Motor neuron (in vitro differentiated cells): ENCODE measurements around the gene ST3GAL3. TPM values are rescaled to one million over a fixed set of nuclear protein-coding genes. Genes with fewer than 3 reads are reported as not detected.
A peak's percentile ranks its signal among the peaks of the same experiment; 100 is the strongest.

Experiments
- ATAC-seq, 8 experiments: fragments of 200-7000 bp; cut with Tn5 transposase; replicated peaks in 6 of 8; 2 replicates each; pipeline ENCODE4 v1.8.0; 2021; ENCODE audit warnings: mild to moderate bottlenecking in 8 of 8, moderate library complexity in 8 of 8
- H3K27ac ChIP-seq, 2 donors: fragments of 250-450 bp; sonication (Bioruptor Pico); 2 replicates each; pipeline ENCODE4 v1.9.0; 2021; ENCODE audit warnings: antibody characterized with exemption in 2 of 2, mild to moderate bottlenecking in 2 of 2, moderate library complexity in 1 of 2
- H3K4me1 ChIP-seq, 2 donors: fragments of 250-450 bp; sonication (Bioruptor Pico); replicated peaks in 1 of 2; 2 replicates each; pipeline ENCODE4 v1.6.1; 2021; ENCODE audit warnings: antibody characterized with exemption in 2 of 2, mild to moderate bottlenecking in 2 of 2, moderate library complexity in 1 of 2
- H3K4me3 ChIP-seq, 5 donors: fragments of 250-450 bp; sonication (Bioruptor Pico); 2 replicates each; pipeline ENCODE4 v1.9.0; 2021; ENCODE audit warnings: antibody characterized with exemption in 5 of 5, mild to moderate bottlenecking in 5 of 5, moderate library complexity in 4 of 5
- WGBS, 10 experiments: fragments of 450-650 bp; shearing (Covaris generic); methylation state at CpG; one replicate each; pipeline ENCODE4 v1.0.0; 2022; 5-methylcytosine and 5-hydroxymethylcytosine counted together
- in situ Hi-C, 9 experiments: fragments of 400-800 bp; cut with MboI; loops; one replicate each; pipeline ENCODE4 v1.15.0; 2021; ENCODE audit warnings: low sequenced_read_pairs in 9 of 9, low pct_unique_long_range_greater_than_20kb in 2 of 9; ENCODE audit not compliant: unreplicated experiment in 9 of 9
- total RNA-seq, 8 experiments: library from RNA; unstranded; fragments of 300-600 nt; gene quantifications; 2 replicates each; pipeline versions ENCODE4 v1.2.3 to v1.2.4, GENCODE V29; 2022

The ST3GAL3 gene
- total RNA-seq, 8 experiments from 2014 or later: 11.7 to 30.6 (median 29.0) TPM

DNA sequence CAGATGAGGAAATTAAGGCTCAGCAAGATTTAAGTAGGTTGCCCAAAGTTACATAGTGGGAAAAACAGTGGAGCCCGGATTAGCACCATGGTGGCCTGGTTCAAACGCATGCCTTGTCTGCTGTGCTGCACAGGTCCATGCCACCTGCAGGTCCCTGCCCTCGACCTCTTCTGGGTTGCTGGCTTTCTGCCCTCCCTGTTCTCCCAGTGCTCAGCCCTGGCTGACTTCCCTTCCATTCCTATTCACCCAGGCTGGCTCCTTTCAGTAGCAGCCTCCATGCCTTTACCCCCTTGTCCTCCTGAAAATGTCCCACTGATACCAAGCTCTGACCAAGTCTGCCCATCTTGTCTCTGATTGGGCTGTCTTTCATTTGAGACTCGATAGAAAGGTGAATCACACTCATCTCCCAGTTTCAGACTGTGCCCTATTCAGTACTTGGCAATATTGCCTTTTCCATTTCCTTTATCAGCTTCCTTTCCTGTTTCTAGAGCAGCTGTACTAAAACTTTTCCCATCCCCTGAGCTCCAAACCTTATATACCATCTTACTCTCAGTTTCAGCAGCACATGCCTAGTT lies 75.8 kb downstream of the ST3GAL3 start:
- in situ Hi-C loops: no loop called here
- 80 to 100% (median 90%) methylated on average over 1 to 4 of the region's 4 CpGs; no CpG with 5 or more reads in 1 of the 10 experiments for WGBS, 10 experiments
- ATAC-seq: no peak
- no peak overlapping the region for H3K27ac ChIP-seq
- H3K4me3 ChIP-seq: no peak overlapping the region
- H3K4me1 ChIP-seq: no peaks in the 10 kb centered on the region

DNA sequence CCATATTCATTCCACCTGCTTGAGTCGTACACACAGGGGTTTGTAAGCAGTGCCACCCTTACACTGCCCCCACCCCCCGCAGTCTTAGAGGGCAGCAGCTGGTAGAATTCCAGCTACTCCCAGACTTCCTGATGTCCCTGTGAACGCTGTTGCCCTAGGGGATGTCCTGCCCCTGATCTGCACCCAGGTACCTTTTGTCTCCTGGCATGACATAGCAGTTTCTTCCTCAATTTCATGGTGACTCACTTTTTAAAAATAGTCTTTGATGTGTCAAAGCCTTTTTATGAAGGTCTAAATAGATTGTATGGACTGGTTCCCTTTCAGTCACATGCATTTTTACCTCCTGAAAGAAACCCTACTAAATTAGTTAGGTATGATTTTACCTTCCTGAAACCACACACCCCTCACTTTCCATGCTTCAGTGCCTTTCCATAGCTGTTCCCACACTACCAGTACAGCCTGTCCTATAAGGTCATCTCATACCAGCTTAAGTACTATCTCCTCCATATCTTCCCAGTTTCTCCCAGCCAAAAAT lies 76.4 kb downstream of the ST3GAL3 start:
- no peaks in the 10 kb centered on the region for H3K4me1 ChIP-seq
- in situ Hi-C loops: no loop called here
- H3K4me3 ChIP-seq: no peak overlapping the region
- ATAC-seq: peak in 6 of 8 experiments; percentile 9 to 32 (median 26)
- H3K27ac ChIP-seq: no peak overlapping the region
- WGBS, 10 experiments: 45 to 100% (median 95%) methylated on average over 1 to 3 of the region's 3 CpGs; no CpG with 5 or more reads in 3 of the 10 experiments

DNA sequence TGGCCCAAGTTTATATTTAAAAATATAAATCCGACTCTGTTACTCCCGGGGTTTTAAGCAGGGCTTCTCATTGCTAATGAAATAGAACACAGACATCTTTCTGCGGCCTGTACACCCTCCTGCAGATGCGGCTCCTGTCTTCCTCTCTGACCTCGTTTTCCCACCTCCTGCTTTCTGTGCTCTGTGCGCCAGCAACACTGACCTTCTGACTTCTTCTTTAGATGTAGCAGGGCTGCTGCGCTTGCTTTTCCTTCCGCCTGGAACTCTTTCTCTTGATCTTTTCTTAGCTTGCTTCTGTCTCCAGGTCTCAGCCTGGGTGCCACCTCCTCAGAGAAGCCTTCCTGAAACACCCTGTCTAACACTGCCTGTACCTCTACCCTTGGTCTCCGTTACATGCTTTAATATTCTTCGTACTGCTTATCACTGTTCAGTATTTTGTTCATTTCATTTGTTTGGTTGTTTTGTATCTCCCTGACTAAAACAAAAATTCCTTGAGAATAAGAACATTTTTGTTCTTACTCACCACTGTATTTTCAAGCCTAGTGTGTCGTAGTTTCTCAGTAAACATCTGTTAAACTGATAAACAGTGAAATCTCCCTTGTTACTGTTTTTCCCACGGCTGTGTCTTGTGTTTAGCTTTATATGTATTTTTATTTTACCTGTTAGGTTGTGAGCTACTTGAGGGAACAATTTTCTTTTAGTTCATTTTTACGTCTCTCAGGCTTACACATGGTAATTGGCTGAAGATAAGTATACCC lies 79.0 kb downstream of the ST3GAL3 start:
- ATAC-seq: no peak
- 66 to 100% (median 88%) methylated on average over 7 to 13 of the region's 13 CpGs for WGBS, 10 experiments
- in situ Hi-C loops: no loop called here

DNA sequence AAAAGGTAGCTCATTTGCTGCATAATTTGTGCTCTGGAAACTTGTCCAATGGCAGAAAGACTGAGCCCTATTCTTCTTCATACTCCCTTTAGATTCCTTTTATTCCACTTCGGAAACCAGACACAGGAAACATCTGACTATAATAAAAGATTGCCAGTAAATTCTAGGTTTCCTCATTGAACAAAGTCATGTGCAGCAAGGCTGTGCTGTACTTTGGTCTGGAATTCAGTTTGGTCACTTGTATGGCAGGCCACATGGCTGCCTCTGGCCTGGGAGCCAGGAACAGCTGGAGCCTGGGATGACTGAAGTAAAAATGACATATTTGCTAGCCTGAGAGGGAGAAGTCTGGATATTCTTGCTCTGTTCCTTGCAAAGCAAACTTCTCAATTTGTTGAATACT lies 79.6 kb downstream of the ST3GAL3 start:
- H3K27ac ChIP-seq: no peak overlapping the region

More for the DNA sequence above, 79.0 kb downstream of the ST3GAL3 start:
- H3K27ac ChIP-seq: no peak overlapping the region
- no peak overlapping the region for H3K4me3 ChIP-seq
- no peaks in the 10 kb centered on the region for H3K4me1 ChIP-seq

DNA sequence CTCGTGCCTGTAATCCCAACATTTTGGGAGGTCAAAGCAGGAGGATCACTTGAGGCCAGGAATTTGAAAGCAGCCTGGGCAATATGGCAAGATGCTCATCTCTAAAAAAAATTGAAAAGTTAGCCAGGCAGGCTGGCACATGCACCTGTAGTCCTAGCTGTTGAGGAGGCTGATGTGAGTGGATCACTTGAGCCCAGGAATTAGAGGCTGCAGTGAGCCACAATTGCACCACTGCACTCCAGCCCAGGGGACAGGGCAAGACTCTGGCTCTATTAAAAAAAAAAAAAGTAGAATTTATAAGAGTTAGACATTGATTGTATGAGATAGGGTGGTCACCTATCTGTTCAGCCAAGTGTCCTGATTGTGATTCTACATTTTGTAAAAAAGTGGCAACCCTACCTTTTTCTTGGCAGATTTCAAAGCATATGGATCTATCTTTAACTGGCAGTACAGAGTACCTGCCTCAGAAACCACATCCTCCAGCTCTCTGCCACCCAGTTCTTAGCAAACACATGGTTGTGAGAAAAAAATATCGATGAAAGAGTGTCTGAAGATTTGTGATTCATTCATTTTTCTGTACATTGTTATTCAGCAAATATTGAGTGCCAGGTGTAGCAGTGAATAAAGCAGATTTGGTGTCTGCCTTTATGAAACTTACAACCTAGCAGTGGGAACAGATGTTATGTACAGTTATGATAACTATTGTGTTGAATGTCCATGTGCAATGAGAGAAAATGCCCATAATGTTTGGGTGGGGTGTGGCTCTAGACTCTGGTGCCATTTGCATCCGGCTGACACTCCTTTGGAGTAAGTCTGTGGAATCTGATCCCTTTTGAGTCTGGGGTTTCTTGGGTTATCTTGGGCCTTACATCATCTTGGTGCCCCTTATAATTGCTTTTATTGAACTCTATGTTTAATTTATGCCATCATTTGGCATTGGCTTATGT lies 82.5 kb downstream of the ST3GAL3 start:
- ATAC-seq: peak in 3 of 8 experiments; percentile 99
- 0 to 100% (median 80%) methylated on average over 1 to 3 of the region's 3 CpGs; no CpG with 5 or more reads in 1 of the 10 experiments for WGBS, 10 experiments
- in situ Hi-C loops: no loop called here
- no peak overlapping the region for H3K27ac ChIP-seq
- H3K4me1 ChIP-seq: no peaks in the 10 kb centered on the region
- H3K4me3 ChIP-seq: no peak overlapping the region

More for the DNA sequence above, 79.6 kb downstream of the ST3GAL3 start:
- no peak overlapping the region for H3K4me3 ChIP-seq
- ATAC-seq: peak in 3 of 8 experiments; percentile 14 to 36 (median 23)
- in situ Hi-C loops: no loop called here
- 38 to 100% (median 83%) methylated on average over 1 of the region's 1 CpG; no CpG with 5 or more reads in 1 of the 10 experiments for WGBS, 10 experiments
- no peaks in the 10 kb centered on the region for H3K4me1 ChIP-seq

DNA sequence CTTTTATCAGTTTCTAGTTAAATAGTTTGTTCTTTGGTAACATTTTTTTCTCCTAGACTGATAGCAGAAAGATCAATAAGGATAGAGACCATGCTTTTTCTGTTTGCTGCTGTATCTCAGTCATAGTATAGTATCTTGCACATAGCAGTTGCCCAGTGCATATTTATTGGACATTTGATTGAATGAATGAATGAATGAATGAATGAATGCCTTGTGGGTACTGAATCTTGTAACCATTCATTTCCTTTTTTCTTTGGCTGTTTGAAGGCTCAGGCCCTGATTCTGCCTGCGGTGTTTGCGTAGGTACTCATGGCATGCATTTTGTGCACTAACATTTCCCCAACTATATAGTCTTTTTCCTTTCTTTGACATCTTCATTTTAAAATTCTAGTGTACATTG lies 83.9 kb downstream of the ST3GAL3 start:
- in situ Hi-C loops: no loop called here

DNA sequence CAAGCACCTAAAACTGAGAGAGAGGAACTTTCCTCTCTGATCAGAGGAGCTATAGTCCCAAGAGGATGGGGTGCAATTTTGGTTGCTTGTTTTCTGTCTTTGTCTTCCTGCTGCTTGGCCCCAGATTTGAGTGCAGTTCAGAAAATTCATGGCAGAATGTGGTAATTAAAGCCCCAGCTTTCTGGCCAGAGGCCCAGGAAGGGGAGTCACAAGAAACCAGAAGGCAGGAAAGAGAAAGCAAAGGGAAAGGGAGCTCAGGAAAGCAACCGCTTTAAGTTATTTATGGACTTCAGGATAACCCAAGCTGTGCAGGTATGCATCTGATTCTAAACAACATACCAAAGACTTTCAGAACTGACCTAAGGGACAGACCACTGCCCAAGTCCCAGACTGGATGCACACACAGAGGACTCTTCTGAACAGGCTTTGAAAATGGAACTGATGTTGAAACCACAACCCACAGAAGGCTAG lies 88.8 kb downstream of the ST3GAL3 start:
- in situ Hi-C loops: no loop called here
- ATAC-seq: peak in 3 of 8 experiments; percentile 32 to 76 (median 65)
- WGBS, 10 experiments: 40 to 100% (median 85%) methylated on average over 1 of the region's 1 CpG; no CpG with 5 or more reads in 6 of the 10 experiments

More for the DNA sequence above, 83.9 kb downstream of the ST3GAL3 start:
- Histone ChIP-seq H3K27ac (no peak overlapping the region), H3K4me1 (no peaks in the 10 kb centered on the region), H3K4me3 (no peak overlapping the region)
- ATAC-seq: no peak
- WGBS, 10 experiments: 85 to 100% (median 100%) methylated on average over 2 of the region's 2 CpGs; no CpG with 5 or more reads in 1 of the 10 experiments

DNA sequence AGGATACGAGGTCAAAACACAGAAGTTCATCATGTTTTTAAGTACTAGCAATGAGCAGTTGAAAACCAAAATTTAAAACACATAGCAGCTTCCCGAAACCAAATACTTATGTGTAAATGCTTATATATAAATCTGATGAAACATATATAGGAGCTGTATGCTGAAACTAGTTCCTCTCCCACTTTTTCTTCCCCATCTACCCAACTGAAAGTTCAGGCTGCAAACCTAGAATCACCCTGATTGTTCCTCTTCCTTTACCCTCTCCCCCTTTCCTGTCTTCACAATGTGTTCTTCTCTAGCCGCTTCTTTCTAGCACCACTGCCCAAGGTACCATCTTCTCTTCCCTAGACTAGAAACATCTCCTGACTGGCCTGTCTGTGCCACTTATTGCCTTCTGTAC lies 90.6 kb downstream of the ST3GAL3 start:
- Histone ChIP-seq H3K4me3 (no peak overlapping the region), H3K27ac (no peak overlapping the region), H3K4me1 (peaks cover 0 to 13% of the 10 kb centered on the region in 2 donors)
- in situ Hi-C loops: no loop called here
- no peak for ATAC-seq
- 84 to 100% (median 94%) methylated on average over 2 to 3 of the region's 3 CpGs for WGBS, 10 experiments

More for the DNA sequence above, 88.8 kb downstream of the ST3GAL3 start:
- H3K4me3 ChIP-seq: no peak overlapping the region
- no peak overlapping the region for H3K27ac ChIP-seq
- peaks cover 0 to 13% of the 10 kb centered on the region in 2 donors for H3K4me1 ChIP-seq

DNA sequence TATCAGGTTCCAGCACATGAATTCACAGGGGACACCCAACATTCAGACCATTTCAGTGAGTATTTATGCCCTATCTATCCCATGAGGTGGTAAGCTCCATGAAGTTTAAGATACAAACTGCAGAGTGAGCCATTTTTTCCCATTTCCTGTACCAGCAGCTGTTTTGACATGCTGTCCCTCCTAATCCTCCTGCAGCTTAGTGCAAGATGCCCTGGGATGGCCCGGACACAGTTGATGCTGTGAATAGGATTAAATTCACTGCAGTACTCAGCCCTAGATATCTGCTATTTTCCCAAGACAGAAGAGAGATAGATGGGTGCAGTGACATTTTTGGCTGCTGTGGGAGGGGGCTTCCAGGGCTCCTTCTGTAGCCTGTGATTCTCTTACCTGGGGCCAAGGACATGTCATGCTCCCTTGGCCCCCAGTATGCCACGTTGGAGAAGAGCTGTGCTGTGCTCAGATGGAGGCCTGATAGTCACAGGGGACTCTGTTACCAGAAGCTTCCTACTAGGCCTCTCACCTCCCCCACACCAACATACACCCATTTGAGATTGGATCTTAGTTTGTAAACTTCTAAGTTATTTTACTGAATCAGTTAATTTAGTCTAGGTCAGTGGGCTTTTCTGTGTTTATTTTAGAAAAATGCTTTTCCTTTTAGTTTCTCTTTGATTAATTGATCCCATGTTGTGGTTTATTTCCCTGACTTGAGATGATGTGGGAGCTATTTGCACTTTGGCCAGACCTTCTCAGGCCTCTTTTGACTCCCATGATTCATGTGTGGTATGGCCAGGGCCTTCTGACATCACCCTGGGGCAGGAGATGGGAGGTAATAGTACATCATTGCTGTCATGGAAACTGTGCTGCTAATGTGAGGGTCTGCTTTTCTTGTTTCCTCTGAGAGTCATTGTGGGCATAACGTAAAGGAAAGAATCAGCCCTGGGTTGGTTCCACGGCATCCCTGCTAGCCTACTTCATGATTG lies 92.6 kb downstream of the ST3GAL3 start:
- peaks cover 0 to 18% of the 10 kb centered on the region in 2 donors for H3K4me1 ChIP-seq
- peak in 7 of 8 experiments; percentile 31 to 90 (median 76) for ATAC-seq
- peak overlapping the region in 1 of 2 donors; percentile 40 for H3K27ac ChIP-seq
- WGBS, 10 experiments: 73 to 100% (median 86%) methylated on average over 1 to 4 of the region's 4 CpGs; no CpG with 5 or more reads in 4 of the 10 experiments
- no peak overlapping the region for H3K4me3 ChIP-seq
- in situ Hi-C loops: no loop called here

DNA sequence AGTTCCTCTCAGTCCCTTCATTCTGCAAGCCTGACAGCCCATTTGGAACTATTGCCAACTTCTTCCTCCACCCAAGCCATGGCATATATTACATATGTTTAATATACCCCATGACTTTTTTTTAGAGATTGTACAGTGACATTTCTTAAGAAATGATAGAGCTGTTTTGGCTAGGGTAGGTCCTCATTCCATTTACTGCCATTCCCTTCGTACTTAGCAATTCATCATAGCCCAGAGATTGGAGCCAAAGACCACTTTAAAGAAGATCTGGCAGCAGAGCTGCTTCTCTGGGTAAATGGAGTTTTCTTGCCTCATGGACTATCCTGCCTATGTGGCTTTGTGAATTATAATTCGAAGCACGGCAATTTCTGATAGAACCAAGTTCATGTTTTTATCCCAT lies 93.4 kb downstream of the ST3GAL3 start:
- no peak for ATAC-seq
- H3K4me1 ChIP-seq: peaks cover 0 to 18% of the 10 kb centered on the region in 2 donors
- peak overlapping the region in 1 of 2 donors; percentile 40 for H3K27ac ChIP-seq

DNA sequence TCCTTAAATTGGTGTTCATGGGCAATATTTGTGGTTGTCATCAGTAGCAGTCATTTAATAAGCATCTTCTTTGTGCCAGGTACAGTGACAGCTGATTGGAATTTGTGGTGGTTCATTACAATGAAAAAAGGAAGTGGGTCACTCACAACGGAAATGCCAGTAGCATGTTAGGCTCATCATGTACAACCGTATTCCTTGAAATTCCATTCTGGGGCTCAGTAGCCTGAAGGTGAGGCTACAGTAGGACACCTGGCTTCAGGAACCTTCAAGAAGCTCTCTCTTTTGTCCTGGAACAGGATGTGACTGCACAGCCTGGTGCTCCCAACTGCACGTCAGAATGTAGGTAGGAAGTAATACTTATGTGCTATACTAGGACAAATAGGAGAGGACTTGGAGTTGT lies 93.9 kb downstream of the ST3GAL3 start:
- Histone ChIP-seq H3K4me3 (no peak overlapping the region), H3K27ac (no peak overlapping the region), H3K4me1 (peaks cover 0 to 18% of the 10 kb centered on the region in 2 donors)
- 60 to 100% (median 92%) methylated on average over 1 to 3 of the region's 3 CpGs; no CpG with 5 or more reads in 3 of the 10 experiments for WGBS, 10 experiments
- in situ Hi-C loops: no loop called here
- ATAC-seq: no peak

More for the DNA sequence above, 93.4 kb downstream of the ST3GAL3 start:
- 71 to 96% (median 92%) methylated on average over 1 to 3 of the region's 3 CpGs; no CpG with 5 or more reads in 3 of the 10 experiments for WGBS, 10 experiments
- in situ Hi-C loops: no loop called here
- H3K4me3 ChIP-seq: no peak overlapping the region
